ENCODE data around the gene DLGAP1.

DNA sequence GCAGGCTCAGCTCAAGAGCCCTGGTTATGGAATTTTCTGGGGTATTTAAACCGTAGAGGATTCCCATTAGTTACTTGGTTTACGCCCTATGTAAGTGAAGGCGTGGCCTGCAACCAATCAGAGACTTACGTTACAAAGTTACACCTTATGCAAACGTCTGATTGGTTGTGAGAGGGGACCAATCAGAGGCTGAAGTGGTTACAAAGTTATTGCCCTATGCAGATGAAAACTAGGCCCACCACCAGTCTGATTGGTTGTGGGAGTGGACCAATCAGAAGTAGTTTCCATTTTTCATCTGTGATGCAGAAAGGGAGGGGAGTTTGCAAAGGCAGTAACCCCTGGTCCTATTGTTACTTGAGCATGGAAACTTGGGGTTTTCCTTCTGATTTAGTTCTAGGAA, 49.1 kb downstream of the DLGAP1 start:
- TF ChIP-seq POLR2AphosphoS5 (IDR thresholded peaks at IDR 0.05; ENCODE audit: low read depth): no peak
- TF ChIP-seq, protein P1, sequence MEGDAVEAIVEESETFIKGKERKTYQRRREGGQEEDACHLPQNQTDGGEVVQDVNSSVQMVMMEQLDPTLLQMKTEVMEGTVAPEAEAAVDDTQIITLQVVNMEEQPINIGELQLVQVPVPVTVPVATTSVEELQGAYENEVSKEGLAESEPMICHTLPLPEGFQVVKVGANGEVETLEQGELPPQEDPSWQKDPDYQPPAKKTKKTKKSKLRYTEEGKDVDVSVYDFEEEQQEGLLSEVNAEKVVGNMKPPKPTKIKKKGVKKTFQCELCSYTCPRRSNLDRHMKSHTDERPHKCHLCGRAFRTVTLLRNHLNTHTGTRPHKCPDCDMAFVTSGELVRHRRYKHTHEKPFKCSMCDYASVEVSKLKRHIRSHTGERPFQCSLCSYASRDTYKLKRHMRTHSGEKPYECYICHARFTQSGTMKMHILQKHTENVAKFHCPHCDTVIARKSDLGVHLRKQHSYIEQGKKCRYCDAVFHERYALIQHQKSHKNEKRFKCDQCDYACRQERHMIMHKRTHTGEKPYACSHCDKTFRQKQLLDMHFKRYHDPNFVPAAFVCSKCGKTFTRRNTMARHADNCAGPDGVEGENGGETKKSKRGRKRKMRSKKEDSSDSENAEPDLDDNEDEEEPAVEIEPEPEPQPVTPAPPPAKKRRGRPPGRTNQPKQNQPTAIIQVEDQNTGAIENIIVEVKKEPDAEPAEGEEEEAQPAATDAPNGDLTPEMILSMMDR (IDR thresholded peaks at IDR 0.05; ENCODE audit: insufficient read depth, low read length): no peak
- no peak for TF ChIP-seq GABPA (IDR thresholded peaks at IDR 0.05; ENCODE audit: low read depth)

Data from HL-60 (cell line).